ENCODE measurements around the gene CRTAC1. TPM values are rescaled to one million over a fixed set of nuclear protein-coding genes. Genes with fewer than 3 reads are reported as not detected.

Gene CRTAC1
- polyA plus RNA-seq, 1 of the 3 experiments (the other 2 are of a cell fraction), result 0.05 TPM

GRCh38 chr10:98029149-98030092 lies 1.0 kb downstream of the CRTAC1 start (continued):
- TF ChIP-seq NFIC (IDR thresholded peaks at IDR 0.05; ENCODE audit: borderline replicate concordance) (no peak), GABPA (IDR thresholded peaks at IDR 0.05; ENCODE audit: low read depth) (no peak), FOXM1 (IDR thresholded peaks at IDR 0.05; ENCODE audit: low read depth) (no peak)

DNA sequence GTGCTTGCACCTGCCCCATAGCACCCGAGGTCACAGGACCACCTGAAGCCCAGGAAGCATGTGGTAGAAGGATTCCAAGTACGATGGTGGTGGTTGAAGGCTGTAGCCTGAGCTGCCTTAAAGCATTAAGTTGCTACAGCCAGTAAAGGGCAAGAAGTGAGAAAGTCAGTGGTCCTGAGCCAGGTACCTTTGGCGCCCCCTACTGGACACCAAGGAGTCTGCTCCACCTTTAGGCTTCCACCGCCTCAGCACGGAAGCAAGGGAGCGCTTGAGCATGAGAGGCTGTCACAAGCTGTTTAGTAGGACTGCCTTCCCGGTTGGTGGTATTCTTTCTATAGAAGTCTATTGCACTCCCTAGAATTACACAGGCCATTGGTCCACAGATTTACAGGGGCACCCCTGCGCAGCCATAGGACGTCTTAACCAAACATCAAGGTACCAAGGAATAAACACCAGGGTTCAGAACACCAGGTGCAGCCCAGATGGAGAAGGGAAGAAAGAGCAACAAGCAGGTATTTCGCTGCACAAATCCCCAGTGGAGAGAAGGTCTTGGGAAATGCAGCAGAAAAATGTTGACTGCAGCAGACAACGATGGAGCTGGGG lies 2.2 kb downstream of the CRTAC1 start:
- no peaks in the 10 kb centered on the region for H3K79me2 ChIP-seq (ENCODE audit: insufficient read depth)
- H4K20me1 ChIP-seq (ENCODE audit: insufficient read depth), result no peaks in the 10 kb centered on the region
- WGBS (ENCODE audit: low lambda C conversion rate), result 60% methylated on average over 9 of the region's 11 CpGs
- H3K36me3 ChIP-seq (replicated peaks in 1 of 2; ENCODE audit: control insufficient read depth in 1 of 2, insufficient read depth in 2 of 2, low read length in 1 of 2), result no peaks in the 10 kb centered on the region
- peaks cover 0 to 8% of the 10 kb centered on the region in 2 experiments; a peak in 1 of 4 replicates for H3K4me1 ChIP-seq (ENCODE audit: control insufficient read depth in 1 of 2, insufficient read depth in 2 of 2, low read depth in 1 of 2, low read length in 1 of 2)
- H3K9me2 ChIP-seq, result no peaks in the 10 kb centered on the region
- no peak overlapping the region for H3K9ac ChIP-seq
- no peaks in the 10 kb centered on the region for H3K9me3 ChIP-seq
- no peak overlapping the region for H3K27ac ChIP-seq (ENCODE audit: low read depth in 2 of 2, low read length in 1 of 2)
- H3K4me2 ChIP-seq, result no peak overlapping the region
- no peaks in the 10 kb centered on the region for H3F3A ChIP-seq (replicated peaks; ENCODE audit: insufficient read depth)
- ChIA-PET CTCF (interaction anchor here (0.6 to 13.3 kb wide), 24 partner anchors 9 to 1403 kb away, joined by 3 to 176 read pairs (median 4); no protein-coding TSS in a partner anchor), POLR2A (no interaction called here)
- DNase-seq, result peak; percentile 75
- H3K4me3 ChIP-seq (ENCODE audit: low read depth in 2 of 2, low read length in 1 of 2), result peak overlapping the region in 1 of 2 experiments; percentile 36; a peak in 1 of 4 replicates
- TF ChIP-seq, protein P1, sequence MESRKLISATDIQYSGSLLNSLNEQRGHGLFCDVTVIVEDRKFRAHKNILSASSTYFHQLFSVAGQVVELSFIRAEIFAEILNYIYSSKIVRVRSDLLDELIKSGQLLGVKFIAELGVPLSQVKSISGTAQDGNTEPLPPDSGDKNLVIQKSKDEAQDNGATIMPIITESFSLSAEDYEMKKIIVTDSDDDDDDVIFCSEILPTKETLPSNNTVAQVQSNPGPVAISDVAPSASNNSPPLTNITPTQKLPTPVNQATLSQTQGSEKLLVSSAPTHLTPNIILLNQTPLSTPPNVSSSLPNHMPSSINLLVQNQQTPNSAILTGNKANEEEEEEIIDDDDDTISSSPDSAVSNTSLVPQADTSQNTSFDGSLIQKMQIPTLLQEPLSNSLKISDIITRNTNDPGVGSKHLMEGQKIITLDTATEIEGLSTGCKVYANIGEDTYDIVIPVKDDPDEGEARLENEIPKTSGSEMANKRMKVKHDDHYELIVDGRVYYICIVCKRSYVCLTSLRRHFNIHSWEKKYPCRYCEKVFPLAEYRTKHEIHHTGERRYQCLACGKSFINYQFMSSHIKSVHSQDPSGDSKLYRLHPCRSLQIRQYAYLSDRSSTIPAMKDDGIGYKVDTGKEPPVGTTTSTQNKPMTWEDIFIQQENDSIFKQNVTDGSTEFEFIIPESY (IDR thresholded peaks at IDR 0.05; ENCODE audit: borderline replicate concordance, low read depth), result no peak
- TF ChIP-seq, protein P2, sequence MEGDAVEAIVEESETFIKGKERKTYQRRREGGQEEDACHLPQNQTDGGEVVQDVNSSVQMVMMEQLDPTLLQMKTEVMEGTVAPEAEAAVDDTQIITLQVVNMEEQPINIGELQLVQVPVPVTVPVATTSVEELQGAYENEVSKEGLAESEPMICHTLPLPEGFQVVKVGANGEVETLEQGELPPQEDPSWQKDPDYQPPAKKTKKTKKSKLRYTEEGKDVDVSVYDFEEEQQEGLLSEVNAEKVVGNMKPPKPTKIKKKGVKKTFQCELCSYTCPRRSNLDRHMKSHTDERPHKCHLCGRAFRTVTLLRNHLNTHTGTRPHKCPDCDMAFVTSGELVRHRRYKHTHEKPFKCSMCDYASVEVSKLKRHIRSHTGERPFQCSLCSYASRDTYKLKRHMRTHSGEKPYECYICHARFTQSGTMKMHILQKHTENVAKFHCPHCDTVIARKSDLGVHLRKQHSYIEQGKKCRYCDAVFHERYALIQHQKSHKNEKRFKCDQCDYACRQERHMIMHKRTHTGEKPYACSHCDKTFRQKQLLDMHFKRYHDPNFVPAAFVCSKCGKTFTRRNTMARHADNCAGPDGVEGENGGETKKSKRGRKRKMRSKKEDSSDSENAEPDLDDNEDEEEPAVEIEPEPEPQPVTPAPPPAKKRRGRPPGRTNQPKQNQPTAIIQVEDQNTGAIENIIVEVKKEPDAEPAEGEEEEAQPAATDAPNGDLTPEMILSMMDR (IDR thresholded peaks at IDR 0.05), result peak; percentile 63
- TF ChIP-seq RAD21 (IDR thresholded peaks at IDR 0.05; ENCODE audit: low read length), result peak; percentile 53
- H2AFZ ChIP-seq (ENCODE audit: low read depth), result no peak overlapping the region
- peaks cover 27% of the 10 kb centered on the region for H3K27me3 ChIP-seq (ENCODE audit: insufficient read depth)

DNA sequence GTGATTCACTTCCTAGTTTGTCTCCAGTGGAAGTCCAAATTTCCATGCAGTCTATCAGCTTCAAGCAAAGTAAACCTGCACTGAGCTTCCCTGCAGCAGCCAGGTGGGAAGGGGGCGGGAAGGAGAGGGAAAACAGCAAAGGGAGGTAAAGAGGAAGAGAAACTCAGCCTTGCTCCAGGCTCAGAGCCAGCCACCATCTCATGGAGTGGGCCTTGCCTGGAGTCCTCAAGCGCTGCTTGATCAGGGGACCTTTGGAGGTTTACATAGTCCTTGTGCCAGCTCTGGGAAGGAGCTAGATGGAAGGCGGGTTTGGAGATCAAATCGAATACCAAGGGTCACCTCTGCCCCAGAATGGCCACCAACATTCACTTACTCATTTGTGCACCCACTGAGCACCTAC lies 7.4 kb downstream of the CRTAC1 start:
- POLR2A ChIA-PET, result no interaction called here

More for the DNA sequence above, 7.4 kb downstream of the CRTAC1 start:
- Histone ChIP-seq H3K27ac (ENCODE audit: low read depth in 2 of 2, low read length in 1 of 2) (no peak overlapping the region), H3K79me2 (ENCODE audit: insufficient read depth) (no peaks in the 10 kb centered on the region), H3K9ac (no peak overlapping the region), H3F3A (replicated peaks; ENCODE audit: insufficient read depth) (no peaks in the 10 kb centered on the region), H3K4me3 (ENCODE audit: low read depth in 2 of 2, low read length in 1 of 2) (no peak overlapping the region), H3K4me2 (no peak overlapping the region), H3K9me3 (no peaks in the 10 kb centered on the region), H3K36me3 (replicated peaks in 1 of 2; ENCODE audit: control insufficient read depth in 1 of 2, insufficient read depth in 2 of 2, low read length in 1 of 2) (no peaks in the 10 kb centered on the region), H3K4me1 (ENCODE audit: control insufficient read depth in 1 of 2, insufficient read depth in 2 of 2, low read depth in 1 of 2, low read length in 1 of 2) (no peaks in the 10 kb centered on the region), H3K9me2 (no peaks in the 10 kb centered on the region), H2AFZ (ENCODE audit: low read depth) (no peak overlapping the region), H3K27me3 (ENCODE audit: insufficient read depth) (no peaks in the 10 kb centered on the region; the same call in 1 of the 2 replicates), H4K20me1 (ENCODE audit: insufficient read depth) (no peaks in the 10 kb centered on the region)
- no peak for DNase-seq
- 49% methylated on average over 3 of the region's 4 CpGs for WGBS (ENCODE audit: low lambda C conversion rate)
- CTCF ChIA-PET, result interaction anchor here (1.0 to 1.8 kb wide), 3 partner anchors 18 to 23 kb away, joined by 3 to 6 read pairs (median 5); no protein-coding TSS in a partner anchor
- TF ChIP-seq MEF2A (IDR thresholded peaks at IDR 0.05; ENCODE audit: borderline replicate concordance, low read depth) (no peak), FOXJ3 (CRISPR knock-in tag; IDR thresholded peaks at IDR 0.05) (no peak), POLR2AphosphoS5 (IDR thresholded peaks at IDR 0.05; ENCODE audit: low read depth, low read length) (no peak), ELF1 (IDR thresholded peaks at IDR 0.05) (no peak), FOXM1 (IDR thresholded peaks at IDR 0.05; ENCODE audit: low read depth) (no peak), EZH2phosphoT487 (IDR thresholded peaks at IDR 0.05; ENCODE audit: borderline replicate concordance, low read depth) (no peak), RAD21 (IDR thresholded peaks at IDR 0.05; ENCODE audit: low read length) (no peak), GABPA (IDR thresholded peaks at IDR 0.05; ENCODE audit: low read depth) (no peak)
- TF ChIP-seq, protein P3, sequence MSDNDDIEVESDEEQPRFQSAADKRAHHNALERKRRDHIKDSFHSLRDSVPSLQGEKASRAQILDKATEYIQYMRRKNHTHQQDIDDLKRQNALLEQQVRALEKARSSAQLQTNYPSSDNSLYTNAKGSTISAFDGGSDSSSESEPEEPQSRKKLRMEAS (IDR thresholded peaks at IDR 0.05; ENCODE audit: low read depth), result no peak
